Esophagus squamous epithelium (tissue), 5 donors: Measurements from ENCODE around the gene IFNL3. TPM values are rescaled to one million over a fixed set of nuclear protein-coding genes. Genes with fewer than 3 reads are reported as not detected.

Experiments used
- DNase-seq: peaks from one replicate; lab custom pipeline; 2025; lab: John Stamatoyannopoulos, UW
- H3K27ac ChIP-seq, 4 donors: fragments of 200-600 bp; sonication (generic); one replicate each; pipeline ENCODE4 v1.5.1; 2016 to 2019; ENCODE audit warnings: mild to moderate bottlenecking in 1 of 4
- H3K27me3 ChIP-seq, 4 donors: fragments of 200-600 bp; sonication (generic); 1 replicate in 3 of 4; 2 replicates in 1 of 4; pipeline versions ENCODE4 v1.5.1 to v1.6.0; 2017 to 2021; ENCODE audit warnings: antibody characterized with exemption in 1 of 4
- H3K36me3 ChIP-seq, 3 donors: fragments of 200-600 bp; sonication (generic); one replicate each; pipeline ENCODE4 v1.5.1; 2016 to 2019
- H3K4me1 ChIP-seq, 3 donors: fragments of 200-600 bp; sonication (generic); one replicate each; pipeline ENCODE4 v1.5.1; 2017 to 2019
- H3K4me3 ChIP-seq, 4 donors: fragments of 200-600 bp; sonication (generic); 1 replicate in 3 of 4; 2 replicates in 1 of 4; pipeline ENCODE4 v1.5.1; 2016 to 2019; ENCODE audit warnings: mild to moderate bottlenecking in 2 of 4, moderate library complexity in 1 of 4
- H3K9me3 ChIP-seq, 3 donors: fragments of 200-600 bp; sonication (generic); one replicate each; pipeline ENCODE4 v1.5.1; 2016 to 2019
- CTCF ChIP-seq, 6 experiments: fragments of 450-650 bp in 4 of 6; fragments of 200-600 bp in 2 of 6; sonication (generic) in 2 of 6; IDR thresholded peaks; one replicate each; pipeline ENCODE4 v1.5.1; 2016 to 2019; ENCODE audit warnings: antibody characterized with exemption in 6 of 6, mild to moderate bottlenecking in 4 of 6, moderate library complexity in 4 of 6
- POLR2A ChIP-seq, 4 donors: fragments of 450-650 bp; IDR thresholded peaks; one replicate each; pipeline ENCODE4 v1.6.1; 2017; ENCODE audit warnings: antibody characterized with exemption in 4 of 4, mild to moderate bottlenecking in 4 of 4, moderate library complexity in 3 of 4
- WGBS, 2 donors: methylation state at CpG; one replicate each; pipeline ENCODE4 v1.1.5; 2018; 5-methylcytosine and 5-hydroxymethylcytosine counted together
- intact Hi-C: fragments of 100-400 bp; cut with DNase I; formaldehyde crosslinking; loops from one replicate; pipeline ENCODE4 v1.15.0; 2022
- total RNA-seq, 4 donors: library from RNA; depleted of rRNA; stranded (reverse); fragments of >200 nt; gene quantifications; one replicate each; pipeline ENCODE4 v1.1.0, GENCODE V29; 2016
- donor health status: DM: yes; HTN: yes; CAD: no.

Gene IFNL3
- total RNA-seq, 4 donors from 2014 or later: not detected

GRCh38 chr19:39237200-39238184 lies 7.3 kb downstream of the IFNL3 start:
- 50 to 53% methylated on average over 9 to 14 of the region's 22 CpGs for WGBS, 2 donors
- Histone ChIP-seq H3K4me3 (peak overlapping the region in 1 of 4 donors; percentile 33), H3K27me3 (peaks cover 0 to 66% (median 0%) of the 10 kb centered on the region in 4 donors), H3K36me3 (no peaks in the 10 kb centered on the region), H3K27ac (no peak overlapping the region), H3K9me3 (no peaks in the 10 kb centered on the region), H3K4me1 (peaks cover 0 to 8% (median 6%) of the 10 kb centered on the region in 3 donors)
- no peak for DNase-seq
- TF ChIP-seq POLR2A (IDR thresholded peaks at IDR 0.05): no peak
- TF ChIP-seq CTCF (IDR thresholded peaks at IDR 0.05): no peak
- intact Hi-C loops: no loop called here

- peaks cover 0 to 68% (median 0%) of the 10 kb centered on the region in 4 donors for H3K27me3 ChIP-seq
- intact Hi-C loops: no loop called here
- WGBS, 2 donors: 46 to 60% methylated on average over 4 to 9 of the region's 12 CpGs
- H3K9me3 ChIP-seq: no peaks in the 10 kb centered on the region
- H3K4me3 ChIP-seq: no peak overlapping the region
- no peak for TF ChIP-seq CTCF (IDR thresholded peaks at IDR 0.05)
- TF ChIP-seq POLR2A (IDR thresholded peaks at IDR 0.05): no peak
- H3K4me1 ChIP-seq: peaks cover 0 to 8% (median 6%) of the 10 kb centered on the region in 3 donors
- no peak for DNase-seq
- no peaks in the 10 kb centered on the region for H3K36me3 ChIP-seq
- no peak overlapping the region for H3K27ac ChIP-seq
Measured at GRCh38 chr19:39236527-39236926, 8.3 kb downstream of the IFNL3 start.

GRCh38 chr19:39232708-39233107 lies 12.1 kb downstream of the IFNL3 start:
- TF ChIP-seq POLR2A (IDR thresholded peaks at IDR 0.05) (no peak), CTCF (IDR thresholded peaks at IDR 0.05) (no peak)
- Histone ChIP-seq H3K4me1 (peaks cover 0 to 4% (median 3%) of the 10 kb centered on the region in 3 donors), H3K27me3 (peaks cover 0 to 38% (median 0%) of the 10 kb centered on the region in 4 donors), H3K9me3 (no peaks in the 10 kb centered on the region), H3K27ac (no peak overlapping the region), H3K4me3 (no peak overlapping the region), H3K36me3 (no peaks in the 10 kb centered on the region)
- intact Hi-C loops: no loop called here
- 83 to 94% methylated on average over 4 to 5 of the region's 5 CpGs for WGBS, 2 donors
- no peak for DNase-seq

- intact Hi-C loops: no loop called here
- H3K36me3 ChIP-seq: no peaks in the 10 kb centered on the region
- DNase-seq: no peak
- TF ChIP-seq CTCF (IDR thresholded peaks at IDR 0.05): no peak
- no peak for TF ChIP-seq POLR2A (IDR thresholded peaks at IDR 0.05)
- H3K27me3 ChIP-seq: peaks cover 0 to 14% (median 0%) of the 10 kb centered on the region in 4 donors
- no peaks in the 10 kb centered on the region for H3K4me1 ChIP-seq
- WGBS, 2 donors: 70 to 71% methylated on average over 1 to 2 of the region's 2 CpGs
- H3K4me3 ChIP-seq: no peak overlapping the region
- no peaks in the 10 kb centered on the region for H3K9me3 ChIP-seq
- no peak overlapping the region for H3K27ac ChIP-seq
Measured at GRCh38 chr19:39230096-39230764, 14.6 kb downstream of the IFNL3 start.
